ENCODE results near the gene GTF2F1.
"Not testable (repeated sequence)": the region's sequence is repeated elsewhere in the genome, so short reads cannot be mapped to it uniquely, and the experiment has no call there.

GTF2F1 gene

GRCh38 chr19:6412447-6413091, 19.6 kb upstream of the GTF2F1 start:
- peak; percentile 74 for TF ChIP-seq CTCF (IDR thresholded peaks at IDR 0.05; ENCODE audit: low read depth, low read length)
- DNase-seq (ENCODE audit: low read depth, low spot score): no peak
- no peak overlapping the region for H3K4me3 ChIP-seq (ENCODE audit: low read depth, low read length)
- in situ Hi-C loops (cut with HindIII; ENCODE audit: low sequenced_read_pairs): no loop called here

- in situ Hi-C loops (cut with HindIII; ENCODE audit: low sequenced_read_pairs): no loop called here
- H3K4me3 ChIP-seq (ENCODE audit: low read depth, low read length): no peak overlapping the region
- no peak for TF ChIP-seq CTCF (IDR thresholded peaks at IDR 0.05; ENCODE audit: low read depth, low read length)
- DNase-seq (ENCODE audit: low read depth, low spot score): no peak
These were observed 19.1 kb upstream of the GTF2F1 start for GRCh38 chr19:6412061-6412446.

- TF ChIP-seq CTCF (IDR thresholded peaks at IDR 0.05; ENCODE audit: low read depth, low read length): no peak
- in situ Hi-C loops (cut with HindIII; ENCODE audit: low sequenced_read_pairs): no loop called here
- DNase-seq (ENCODE audit: low read depth, low spot score): no peak
- H3K4me3 ChIP-seq (ENCODE audit: low read depth, low read length): no peak overlapping the region
These were observed 16.4 kb upstream of the GTF2F1 start for GRCh38 chr19:6409346-6409745.

- in situ Hi-C loops (cut with HindIII; ENCODE audit: low sequenced_read_pairs): no loop called here
- no peak for TF ChIP-seq CTCF (IDR thresholded peaks at IDR 0.05; ENCODE audit: low read depth, low read length)
- DNase-seq (ENCODE audit: low read depth, low spot score): no peak
- H3K4me3 ChIP-seq (ENCODE audit: low read depth, low read length): no peak overlapping the region
These were observed 13.4 kb upstream of the GTF2F1 start for GRCh38 chr19:6406401-6406800.

GRCh38 chr19:6402837-6403608, 10.1 kb upstream of the GTF2F1 start:
- H3K4me3 ChIP-seq (ENCODE audit: low read depth, low read length): no peak overlapping the region
- DNase-seq (ENCODE audit: low read depth, low spot score): peak; percentile 72
- no peak for TF ChIP-seq CTCF (IDR thresholded peaks at IDR 0.05; ENCODE audit: low read depth, low read length)
- in situ Hi-C loops (cut with HindIII; ENCODE audit: low sequenced_read_pairs): no loop called here

- no peak for TF ChIP-seq CTCF (IDR thresholded peaks at IDR 0.05; ENCODE audit: low read depth, low read length)
- no peak overlapping the region for H3K4me3 ChIP-seq (ENCODE audit: low read depth, low read length)
- in situ Hi-C loops (cut with HindIII; ENCODE audit: low sequenced_read_pairs): no loop called here
- DNase-seq (ENCODE audit: low read depth, low spot score): no peak
These were observed 9.1 kb upstream of the GTF2F1 start for GRCh38 chr19:6402058-6402457.

GRCh38 chr19:6400062-6400944, 7.3 kb upstream of the GTF2F1 start:
- H3K4me3 ChIP-seq (ENCODE audit: low read depth, low read length); DNase-seq (ENCODE audit: low read depth, low spot score); in situ Hi-C loops (cut with HindIII; ENCODE audit: low sequenced_read_pairs): not testable (repeated sequence)
